GM12865 (cell line): ENCODE results near the gene HELT.

Source experiments
- DNase-seq: peaks from one replicate; pipeline ENCODE4 v3.0.0; 2010; ENCODE audit warnings: low read depth
- H3K4me3 ChIP-seq: 2 replicates; pipeline ENCODE4 v1.5.1; 2011; ENCODE audit warnings: mild to moderate bottlenecking, low read depth, low read length, control low read depth
- TF ChIP-seq, protein P1 (sequence below): IDR thresholded peaks from 2 replicates; pipeline ENCODE4 v1.5.1; 2011; ENCODE audit warnings: low read length, control low read depth, low read depth, inconsistent platforms; ENCODE audit not compliant: insufficient read depth; ENCODE audit errors: missing control alignments

HELT gene

DNA sequence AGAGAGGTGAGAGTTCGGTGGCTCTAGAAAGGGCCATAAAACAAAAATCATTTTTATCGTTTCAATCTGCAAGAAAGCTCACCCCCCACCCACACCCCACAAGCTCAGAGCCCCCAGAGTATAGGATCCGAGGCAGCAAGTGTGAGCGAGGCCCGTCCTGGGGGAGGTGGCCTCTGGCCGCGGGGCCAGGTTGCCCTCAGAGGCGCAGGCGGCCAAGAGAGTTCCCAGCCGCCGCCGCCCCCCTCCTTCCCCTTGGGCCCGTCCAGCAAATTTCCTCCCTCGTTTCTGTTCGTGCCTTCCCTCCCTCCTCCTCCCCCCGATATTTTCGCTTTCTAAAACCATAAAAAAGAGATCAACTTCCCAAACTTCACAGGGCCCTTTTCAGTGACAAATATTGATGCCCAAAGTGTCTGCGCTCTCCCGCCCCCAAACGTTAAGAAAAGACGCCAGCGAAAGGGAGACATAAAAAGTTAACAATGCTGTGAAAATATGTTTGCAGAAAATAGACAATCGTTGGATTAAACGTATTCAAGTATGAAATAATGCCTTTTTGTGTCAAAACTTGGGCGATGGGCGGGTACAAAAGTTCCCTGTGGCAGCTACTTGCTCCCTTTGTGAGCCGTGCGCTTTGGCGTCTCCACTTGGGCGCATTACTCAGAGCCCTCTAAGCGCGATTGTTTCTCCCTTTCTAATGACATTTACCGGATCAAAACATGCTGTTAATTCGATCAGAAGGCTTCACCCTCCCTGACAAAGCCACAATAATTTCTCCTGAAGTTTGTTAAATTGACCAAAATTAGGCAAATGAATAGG is 1.1 kb upstream of the HELT start:
- H3K4me3 ChIP-seq, result no peak overlapping the region
- no peak for DNase-seq

GRCh38 chr4:185018834-185019455 is 655 bp downstream of the HELT start:
- TF ChIP-seq, protein P1, sequence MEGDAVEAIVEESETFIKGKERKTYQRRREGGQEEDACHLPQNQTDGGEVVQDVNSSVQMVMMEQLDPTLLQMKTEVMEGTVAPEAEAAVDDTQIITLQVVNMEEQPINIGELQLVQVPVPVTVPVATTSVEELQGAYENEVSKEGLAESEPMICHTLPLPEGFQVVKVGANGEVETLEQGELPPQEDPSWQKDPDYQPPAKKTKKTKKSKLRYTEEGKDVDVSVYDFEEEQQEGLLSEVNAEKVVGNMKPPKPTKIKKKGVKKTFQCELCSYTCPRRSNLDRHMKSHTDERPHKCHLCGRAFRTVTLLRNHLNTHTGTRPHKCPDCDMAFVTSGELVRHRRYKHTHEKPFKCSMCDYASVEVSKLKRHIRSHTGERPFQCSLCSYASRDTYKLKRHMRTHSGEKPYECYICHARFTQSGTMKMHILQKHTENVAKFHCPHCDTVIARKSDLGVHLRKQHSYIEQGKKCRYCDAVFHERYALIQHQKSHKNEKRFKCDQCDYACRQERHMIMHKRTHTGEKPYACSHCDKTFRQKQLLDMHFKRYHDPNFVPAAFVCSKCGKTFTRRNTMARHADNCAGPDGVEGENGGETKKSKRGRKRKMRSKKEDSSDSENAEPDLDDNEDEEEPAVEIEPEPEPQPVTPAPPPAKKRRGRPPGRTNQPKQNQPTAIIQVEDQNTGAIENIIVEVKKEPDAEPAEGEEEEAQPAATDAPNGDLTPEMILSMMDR, result no peak
- no peak overlapping the region for H3K4me3 ChIP-seq
- no peak for DNase-seq

More for the DNA sequence above, 1.1 kb upstream of the HELT start:
- TF ChIP-seq, protein P1, result no peak

DNA sequence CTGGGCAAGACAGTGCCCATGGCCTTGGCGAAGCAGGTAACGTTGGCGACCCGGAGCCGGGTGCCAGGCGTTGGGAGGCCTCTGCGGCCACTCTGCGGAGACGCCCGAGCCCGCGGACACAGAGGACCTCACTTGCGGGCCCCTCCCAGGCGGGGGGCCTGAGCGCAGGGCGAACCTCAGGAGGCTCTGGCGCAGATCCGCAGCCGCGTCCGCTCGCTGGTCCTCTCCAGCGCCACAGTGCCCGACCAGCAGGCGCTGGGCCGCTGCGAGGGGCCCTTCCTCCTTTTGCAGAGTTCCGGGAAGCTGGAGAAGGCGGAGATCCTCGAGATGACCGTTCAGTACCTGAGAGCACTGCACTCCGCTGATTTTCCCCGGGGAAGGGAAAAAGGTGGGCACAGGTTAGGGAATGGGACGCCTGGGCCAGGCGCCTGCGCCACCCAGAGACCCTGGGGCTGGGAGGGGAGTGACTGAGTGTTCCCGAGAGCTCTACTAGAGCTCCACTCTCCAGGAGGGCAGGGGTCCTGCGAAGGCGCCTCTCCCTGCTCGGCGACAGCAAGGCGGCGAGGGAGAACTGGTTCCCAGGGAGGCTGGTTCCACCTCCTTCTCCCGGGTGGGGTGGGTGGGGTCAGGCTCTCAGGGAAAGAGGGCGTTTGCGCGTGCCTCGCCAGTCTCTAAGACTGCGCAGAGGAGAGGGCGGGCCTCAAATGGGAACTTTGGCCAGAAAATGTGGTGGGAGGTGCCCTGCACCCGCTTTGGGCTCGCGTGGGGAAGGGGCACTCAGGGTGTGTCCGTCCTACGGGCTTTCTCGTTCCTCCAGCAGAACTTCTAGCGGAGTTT is 1.4 kb downstream of the HELT start:
- no peak for DNase-seq
- H3K4me3 ChIP-seq, result no peak overlapping the region
- TF ChIP-seq, protein P1, result no peak

DNA sequence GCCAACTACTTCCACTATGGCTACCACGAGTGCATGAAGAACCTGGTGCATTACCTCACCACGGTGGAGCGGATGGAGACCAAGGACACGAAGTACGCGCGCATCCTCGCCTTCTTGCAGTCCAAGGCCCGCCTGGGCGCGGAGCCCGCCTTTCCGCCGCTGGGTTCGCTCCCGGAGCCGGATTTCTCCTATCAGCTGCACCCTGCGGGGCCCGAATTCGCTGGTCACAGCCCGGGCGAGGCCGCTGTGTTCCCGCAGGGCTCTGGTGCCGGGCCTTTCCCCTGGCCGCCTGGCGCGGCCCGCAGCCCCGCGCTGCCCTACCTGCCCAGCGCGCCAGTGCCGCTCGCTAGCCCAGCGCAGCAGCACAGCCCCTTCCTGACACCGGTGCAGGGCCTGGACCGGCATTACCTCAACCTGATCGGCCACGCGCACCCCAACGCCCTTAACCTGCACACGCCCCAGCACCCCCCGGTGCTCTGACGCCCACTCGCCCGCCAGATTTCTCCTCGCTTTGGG is 2.1 kb downstream of the HELT start:
- no peak for DNase-seq
- TF ChIP-seq, protein P1, result no peak

DNA sequence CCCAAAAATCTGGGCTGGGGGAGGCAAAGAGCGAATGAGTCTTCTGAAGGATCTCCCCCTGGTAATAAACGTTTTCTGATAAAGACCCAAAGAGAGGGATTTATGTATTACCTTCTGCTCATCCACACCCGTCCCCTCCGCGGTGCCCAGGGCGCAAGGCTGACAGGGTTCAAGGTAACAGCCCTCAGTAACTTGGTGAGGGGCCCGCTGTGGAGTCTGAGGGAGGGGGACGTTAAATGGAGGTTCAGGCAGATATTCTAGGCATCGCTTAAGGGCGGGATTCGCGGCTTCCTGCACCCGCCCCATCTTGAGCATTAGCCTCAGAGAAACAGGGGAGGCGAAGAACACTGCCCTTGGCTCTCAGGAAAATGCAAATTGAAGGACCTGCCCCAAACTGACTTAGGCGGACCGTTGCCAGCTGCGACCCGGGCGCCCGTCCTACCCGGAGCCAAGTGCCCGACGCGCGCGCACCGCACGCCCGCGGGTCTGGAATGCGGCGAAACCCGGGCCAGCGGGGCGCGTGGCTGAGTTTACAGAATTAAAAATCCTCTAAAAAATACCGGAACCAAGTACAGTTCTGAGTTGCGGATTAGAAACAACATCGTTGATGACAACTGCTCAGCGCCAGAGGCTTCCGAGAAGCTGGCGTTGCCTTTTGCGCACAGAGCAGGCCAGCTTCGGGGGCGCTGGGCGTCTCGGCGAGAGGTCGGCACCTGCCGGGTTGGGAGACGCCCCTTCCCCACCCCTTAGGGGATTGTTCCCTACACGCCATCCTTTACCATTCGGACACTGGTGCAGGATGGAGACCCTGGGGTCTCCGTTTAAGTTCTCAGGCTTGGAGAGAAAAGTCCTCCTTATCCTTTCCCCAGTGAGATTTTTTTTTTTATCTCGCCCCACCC is 2.8 kb downstream of the HELT start:
- TF ChIP-seq, protein P1, result no peak
- H3K4me3 ChIP-seq, result no peak overlapping the region
- no peak for DNase-seq

More for the DNA sequence above, 2.1 kb downstream of the HELT start:
- H3K4me3 ChIP-seq, result no peak overlapping the region

DNA sequence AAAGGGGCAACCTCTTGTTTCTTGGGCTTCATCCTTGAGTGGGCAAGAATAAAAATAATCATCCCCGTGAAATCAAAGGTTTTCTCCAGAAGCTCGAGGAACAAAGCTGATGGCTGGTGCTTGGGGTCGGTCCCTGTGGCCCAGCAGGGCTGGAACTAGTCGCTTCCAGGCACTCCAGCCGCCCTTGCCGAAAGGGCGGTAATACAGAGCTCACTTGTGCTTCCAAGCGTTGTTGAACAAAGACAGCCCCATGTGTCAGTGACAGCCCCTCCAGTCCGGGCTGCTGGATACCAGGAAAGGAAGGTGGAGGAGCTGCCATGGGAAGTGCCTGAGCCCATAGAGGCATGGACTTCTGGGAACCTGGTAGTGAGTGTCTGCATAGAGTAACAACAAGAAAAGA is 5.2 kb downstream of the HELT start:
- H3K4me3 ChIP-seq, result no peak overlapping the region
- no peak for DNase-seq
- TF ChIP-seq, protein P1, result no peak
